Esophagus muscularis mucosa (tissue), 3 donors: Measurements from ENCODE around the gene ZMIZ1.

Experiments
- POLR2AphosphoS5 ChIP-seq, 2 donors: sonication (generic); formaldehyde crosslinking; IDR thresholded peaks; one replicate each; pipeline ENCODE4 v1.6.1; 2017; ENCODE audit warnings: antibody characterized with exemption in 2 of 2
- TF ChIP-seq, protein P1 (sequence below), 3 experiments: fragments of 200-600 bp in 2 of 3; fragments of 450-650 bp in 1 of 3; sonication (generic) in 2 of 3; IDR thresholded peaks; one replicate each; pipeline ENCODE4 v1.5.1; 2017 to 2019; ENCODE audit warnings: antibody characterized with exemption in 3 of 3, mild to moderate bottlenecking in 2 of 3, moderate library complexity in 1 of 3

DNA sequence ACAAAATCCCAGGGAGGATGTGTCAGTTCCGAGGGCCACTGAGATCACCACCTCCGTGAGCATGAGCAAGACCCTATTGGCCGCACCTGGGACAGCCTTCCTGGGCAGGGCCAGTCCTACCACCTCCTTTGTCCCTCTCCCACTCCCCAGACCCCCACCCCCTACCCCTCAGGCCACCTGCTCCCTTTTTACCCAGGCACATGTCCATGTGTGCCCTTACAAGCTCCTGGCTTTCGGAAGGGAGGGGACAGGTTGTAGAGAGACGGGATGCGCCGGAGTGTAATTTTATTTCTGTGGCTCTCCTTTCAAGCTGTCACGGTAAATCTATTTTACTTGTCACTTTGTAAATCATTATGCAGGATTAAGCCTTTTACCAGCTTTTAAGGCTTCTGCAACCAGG, 20.9 kb downstream of the ZMIZ1 start:
- TF ChIP-seq, protein P1, sequence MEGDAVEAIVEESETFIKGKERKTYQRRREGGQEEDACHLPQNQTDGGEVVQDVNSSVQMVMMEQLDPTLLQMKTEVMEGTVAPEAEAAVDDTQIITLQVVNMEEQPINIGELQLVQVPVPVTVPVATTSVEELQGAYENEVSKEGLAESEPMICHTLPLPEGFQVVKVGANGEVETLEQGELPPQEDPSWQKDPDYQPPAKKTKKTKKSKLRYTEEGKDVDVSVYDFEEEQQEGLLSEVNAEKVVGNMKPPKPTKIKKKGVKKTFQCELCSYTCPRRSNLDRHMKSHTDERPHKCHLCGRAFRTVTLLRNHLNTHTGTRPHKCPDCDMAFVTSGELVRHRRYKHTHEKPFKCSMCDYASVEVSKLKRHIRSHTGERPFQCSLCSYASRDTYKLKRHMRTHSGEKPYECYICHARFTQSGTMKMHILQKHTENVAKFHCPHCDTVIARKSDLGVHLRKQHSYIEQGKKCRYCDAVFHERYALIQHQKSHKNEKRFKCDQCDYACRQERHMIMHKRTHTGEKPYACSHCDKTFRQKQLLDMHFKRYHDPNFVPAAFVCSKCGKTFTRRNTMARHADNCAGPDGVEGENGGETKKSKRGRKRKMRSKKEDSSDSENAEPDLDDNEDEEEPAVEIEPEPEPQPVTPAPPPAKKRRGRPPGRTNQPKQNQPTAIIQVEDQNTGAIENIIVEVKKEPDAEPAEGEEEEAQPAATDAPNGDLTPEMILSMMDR (IDR thresholded peaks at IDR 0.05), result no peak
- TF ChIP-seq POLR2AphosphoS5 (IDR thresholded peaks at IDR 0.05), result no peak
